Retina (tissue), 1 donor: ENCODE results near the gene PACRG.

Experiments used
- DNase-seq: peaks from one replicate; pipeline ENCODE4 v3.0.0-alpha.2; 2016

PACRG gene

DNA sequence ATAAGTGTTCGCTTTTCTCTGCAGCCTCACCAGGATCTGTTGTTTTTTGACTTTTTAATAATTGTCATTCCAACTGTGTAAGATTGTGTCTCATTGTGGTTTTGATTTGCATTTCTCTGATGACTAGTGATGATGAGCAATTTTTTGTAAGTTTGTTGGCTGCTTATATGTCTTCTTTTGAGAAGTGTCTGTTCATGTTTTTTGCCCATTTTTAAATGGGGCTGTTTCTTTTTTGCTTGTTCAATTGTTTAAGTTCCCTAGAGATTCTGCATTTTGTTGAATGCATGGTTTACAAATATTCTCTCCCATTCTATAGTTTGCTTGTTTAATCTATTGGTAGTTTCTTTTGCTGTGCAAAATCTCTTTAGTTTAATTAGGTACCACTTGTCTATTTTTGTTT is 295.9 kb downstream of the PACRG start:
- DNase-seq = no peak

GRCh38 chr6:163026893-163027292 is 299.1 kb downstream of the PACRG start:
- DNase-seq = no peak

- no peak for DNase-seq
These were observed 303.2 kb downstream of the PACRG start for GRCh38 chr6:163030980-163031379.

- no peak for DNase-seq
These were observed 304.2 kb downstream of the PACRG start for GRCh38 chr6:163031931-163032330.

DNA sequence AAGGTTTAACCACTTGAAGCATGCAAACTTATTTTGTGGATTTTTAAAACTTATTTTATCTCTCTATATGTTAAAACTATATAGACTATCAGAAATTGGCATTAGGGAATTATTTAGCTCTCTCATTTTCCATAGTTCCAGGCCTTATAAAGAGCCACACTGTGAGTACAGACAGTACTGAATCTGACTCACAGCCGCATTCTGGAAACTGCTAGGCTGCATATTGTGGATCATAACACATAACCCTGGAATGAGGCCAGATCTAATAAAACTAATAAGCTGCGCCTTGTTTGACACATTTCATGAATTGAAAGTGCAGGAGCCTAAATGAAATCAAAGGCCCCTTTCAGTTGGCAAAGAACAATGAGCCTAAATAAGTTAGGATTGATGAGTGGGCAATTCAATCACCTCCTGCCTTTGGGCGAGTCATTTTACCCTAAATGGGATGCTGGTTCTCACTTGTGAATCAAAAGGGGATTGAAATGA is 308.4 kb downstream of the PACRG start:
- no peak for DNase-seq

- DNase-seq = no peak
These were observed 310.5 kb downstream of the PACRG start for GRCh38 chr6:163038317-163038716.

- DNase-seq = no peak
These were observed 320.6 kb downstream of the PACRG start for GRCh38 chr6:163048345-163048744.

DNA sequence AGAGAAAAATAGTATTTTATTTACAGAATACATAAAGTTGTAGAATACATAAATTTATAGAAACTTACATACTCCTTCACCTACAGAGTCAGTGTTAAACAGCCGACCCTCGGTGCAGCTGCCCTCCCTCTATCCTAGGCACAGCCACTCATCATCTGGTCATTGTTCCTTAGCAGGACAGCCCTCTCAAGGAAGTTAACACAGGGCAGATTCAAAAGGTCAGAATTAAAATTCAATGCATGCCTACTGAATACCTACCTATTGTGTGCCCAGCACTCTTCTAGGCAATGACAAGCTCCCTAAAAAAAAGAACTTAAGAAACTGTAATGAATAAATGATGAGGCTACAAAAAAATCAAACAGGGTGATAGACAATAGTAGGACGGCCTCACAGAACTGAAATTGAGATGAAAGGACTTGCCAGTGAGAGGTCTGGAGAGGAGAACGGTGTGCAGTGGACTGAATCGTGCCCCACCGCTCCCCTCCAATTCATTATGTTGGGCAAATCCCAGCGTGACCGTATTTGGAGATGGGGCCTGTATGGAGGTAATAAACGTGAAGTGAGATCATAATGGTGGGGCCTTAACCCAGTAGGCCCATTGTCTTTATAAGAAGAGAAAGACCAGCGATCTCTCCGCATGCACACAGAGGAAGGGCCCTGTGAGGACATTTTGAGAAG is 326.0 kb downstream of the PACRG start:
- DNase-seq = no peak

DNA sequence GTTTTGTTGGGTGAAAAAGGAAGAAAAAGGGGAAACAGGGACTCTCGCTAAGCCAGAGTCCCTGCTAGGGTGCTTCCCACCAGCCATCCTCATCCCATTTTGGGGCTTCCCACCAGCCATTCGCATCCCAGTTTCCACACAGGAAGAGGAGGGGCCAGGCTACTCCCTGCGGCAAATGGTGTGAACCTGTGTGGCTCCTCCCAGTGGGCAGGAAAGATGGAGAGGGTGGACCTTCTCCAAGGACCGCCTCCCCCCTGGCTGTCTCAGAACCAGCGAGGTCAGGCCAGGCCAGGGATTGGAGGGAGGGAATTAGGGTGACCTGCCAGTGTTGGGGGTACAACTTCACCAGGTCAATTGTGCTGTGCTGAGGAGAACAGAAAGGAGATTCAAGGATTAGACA is 326.9 kb downstream of the PACRG start:
- no peak for DNase-seq

- no peak for DNase-seq
These were observed 329.5 kb downstream of the PACRG start for GRCh38 chr6:163057260-163057659.

DNA sequence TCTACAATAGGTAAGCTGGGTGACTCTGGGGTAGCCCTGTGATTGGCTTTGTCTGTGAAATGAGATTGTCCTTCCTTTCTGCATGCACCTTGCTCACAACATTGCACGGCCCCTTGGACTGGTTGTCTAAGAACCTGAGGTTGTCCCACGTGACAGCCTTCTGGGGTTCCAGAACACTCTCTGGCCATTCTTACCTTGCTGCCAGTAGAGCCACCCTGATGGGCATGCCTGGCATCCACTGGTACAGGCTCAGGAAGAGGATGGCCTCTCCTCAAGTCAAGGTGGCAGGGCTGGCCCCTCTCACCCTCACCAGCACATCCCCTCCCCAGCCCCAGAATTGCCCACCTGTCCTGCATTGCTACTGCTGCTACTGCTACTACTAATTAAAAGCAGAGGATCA is 335.0 kb downstream of the PACRG start:
- no peak for DNase-seq

GRCh38 chr6:163063561-163063960 is 335.8 kb downstream of the PACRG start:
- no peak for DNase-seq

- no peak for DNase-seq
These were observed 336.6 kb downstream of the PACRG start for GRCh38 chr6:163064397-163064796.

DNA sequence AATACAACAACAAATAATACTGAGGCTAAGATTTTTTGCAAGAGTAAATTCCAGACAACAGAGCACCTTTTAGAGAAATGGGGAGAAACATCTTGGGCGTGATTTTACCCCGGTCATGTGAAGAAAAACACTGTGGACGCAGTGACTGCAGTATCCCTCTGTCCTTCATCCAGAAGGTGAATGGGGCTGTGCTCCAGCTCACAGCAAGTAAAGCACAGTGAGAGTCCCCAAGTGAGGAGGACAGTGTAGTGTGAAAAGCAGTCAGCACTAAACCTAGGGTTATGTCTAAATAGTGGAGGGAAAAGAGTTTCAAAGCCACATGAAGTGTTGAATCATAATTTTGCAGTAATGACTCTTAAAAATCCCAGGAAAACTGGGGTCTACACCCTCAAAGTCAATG is 338.4 kb downstream of the PACRG start:
- no peak for DNase-seq

GRCh38 chr6:163077134-163077533 is 349.4 kb downstream of the PACRG start:
- DNase-seq = no peak

DNA sequence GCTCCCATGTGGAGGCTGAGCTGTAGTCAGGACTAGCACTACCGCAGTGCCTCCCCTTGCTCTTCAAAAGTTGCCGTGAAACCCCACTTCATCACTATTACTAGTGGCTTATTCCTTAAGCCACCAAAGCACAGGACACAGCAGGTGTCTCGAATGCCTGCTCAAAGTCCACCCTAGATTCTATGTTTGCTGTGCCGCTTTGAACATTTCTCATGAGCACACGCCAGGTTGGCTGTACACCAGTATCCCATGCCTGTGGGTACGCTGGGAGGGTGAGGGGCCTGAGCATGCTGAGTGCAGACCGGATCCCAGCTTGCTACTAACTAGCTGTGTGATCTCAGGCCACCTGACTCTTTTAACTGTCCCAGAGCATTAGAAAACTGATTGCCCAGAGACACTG is 350.9 kb downstream of the PACRG start:
- DNase-seq = no peak

- DNase-seq = no peak
These were observed 352.5 kb downstream of the PACRG start for GRCh38 chr6:163080228-163080627.

GRCh38 chr6:163083141-163083540 is 355.4 kb downstream of the PACRG start:
- DNase-seq = no peak

- DNase-seq = no peak
These were observed 357.7 kb downstream of the PACRG start for GRCh38 chr6:163085426-163085825.

- DNase-seq = no peak
These were observed 358.3 kb downstream of the PACRG start for GRCh38 chr6:163085861-163086623.

DNA sequence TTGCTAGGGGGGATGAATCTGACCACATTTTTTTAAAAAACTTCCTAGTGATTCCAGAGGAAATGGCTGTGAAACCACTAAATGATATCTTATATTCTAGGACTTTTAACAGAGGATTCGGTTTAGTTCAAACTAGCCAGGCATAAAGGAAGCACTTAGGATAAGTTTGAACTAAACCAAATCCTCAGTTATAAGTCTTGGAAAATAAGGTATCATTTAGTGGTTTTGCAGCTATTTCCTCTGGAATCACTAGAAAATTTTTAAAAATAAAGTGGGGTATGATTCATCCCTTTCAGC is 358.8 kb downstream of the PACRG start:
- DNase-seq = no peak

DNA sequence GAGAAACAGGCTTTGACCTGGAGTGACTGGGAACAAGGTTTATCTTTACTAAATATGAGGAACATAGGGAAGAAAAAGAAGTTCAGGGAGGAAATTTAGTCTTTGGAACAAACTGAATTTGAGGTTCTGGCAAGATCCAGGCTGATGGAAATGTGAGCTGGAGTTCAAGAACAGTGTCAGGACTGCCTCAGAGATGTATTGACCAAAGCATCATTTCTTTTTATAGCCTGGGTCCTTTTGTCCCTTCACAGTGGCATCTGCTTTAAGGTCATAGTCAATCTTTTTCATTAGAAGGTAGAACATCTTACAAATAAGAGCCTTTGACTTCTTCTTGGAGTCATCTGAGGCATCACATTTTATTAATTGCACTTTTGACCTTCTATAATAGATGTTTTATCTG is 360.2 kb downstream of the PACRG start:
- no peak for DNase-seq

GRCh38 chr6:163092876-163093275 is 365.1 kb downstream of the PACRG start:
- no peak for DNase-seq

DNA sequence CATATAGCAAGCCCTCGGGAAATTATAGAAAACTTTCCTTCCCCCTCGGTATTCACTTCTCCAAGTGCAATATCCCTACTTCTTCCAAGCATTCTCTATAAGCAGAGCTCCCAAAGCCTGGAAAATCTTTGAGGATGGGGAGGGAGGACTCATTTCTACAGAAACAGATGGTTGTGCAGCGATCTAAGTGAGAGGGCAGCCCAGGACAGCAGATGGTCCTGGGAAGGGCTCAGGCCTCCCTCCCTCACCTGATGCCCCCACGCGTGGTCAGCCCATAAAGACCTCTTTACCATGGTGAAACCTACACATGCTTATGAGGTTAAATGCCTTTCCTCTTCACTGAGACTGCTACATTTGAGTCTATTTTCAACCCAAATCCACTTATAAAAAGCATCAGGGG is 367.1 kb downstream of the PACRG start:
- no peak for DNase-seq

DNA sequence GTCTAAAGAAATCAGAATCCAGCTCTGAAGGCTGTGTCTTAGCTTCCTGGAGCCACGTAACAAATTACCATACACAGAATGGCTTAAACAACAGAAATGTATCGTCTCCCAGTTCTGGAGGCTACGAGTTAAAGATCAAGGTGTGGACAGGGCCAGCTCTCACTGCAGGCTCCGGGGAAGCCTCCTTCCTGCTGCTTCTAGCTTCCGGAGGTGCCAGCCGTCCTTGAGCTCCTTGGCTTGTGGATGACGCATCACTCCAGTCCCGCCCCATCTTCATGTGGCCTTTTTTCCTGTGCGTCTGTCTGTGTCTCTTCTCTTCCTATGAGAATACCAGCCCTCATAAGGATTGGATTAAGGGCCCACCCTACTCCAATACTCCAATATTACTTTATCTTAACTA is 367.6 kb downstream of the PACRG start:
- DNase-seq = no peak
